KMS-11 (cell line): Measurements from ENCODE around the gene PLAAT3.
A peak's percentile ranks its signal among the peaks of the same experiment; 100 is the strongest.
"Not testable (repeated sequence)": the region's sequence is repeated elsewhere in the genome, so short reads cannot be mapped to it uniquely, and the experiment has no call there.

Experiments
- H2AFZ ChIP-seq: fragments of 200-600 bp; sonication (generic); 2 replicates; pipeline ENCODE4 v1.6.1; 2016; ENCODE audit warnings: antibody characterized with exemption, mixed run types, low read depth
- H3K27ac ChIP-seq: fragments of 200-600 bp; sonication (generic); 2 replicates; pipeline ENCODE4 v1.6.1; 2016; ENCODE audit warnings: mild to moderate bottlenecking, mixed run types
- H3K27me3 ChIP-seq: fragments of 200-600 bp; sonication (generic); 2 replicates; pipeline ENCODE4 v1.6.1; 2017; ENCODE audit warnings: mild to moderate bottlenecking, low read depth, mixed run types, moderate library complexity; ENCODE audit not compliant: insufficient read depth
- H3K36me3 ChIP-seq: fragments of 200-600 bp; sonication (generic); 2 replicates; pipeline ENCODE4 v1.6.1; 2017; ENCODE audit warnings: mild to moderate bottlenecking, mixed run types; ENCODE audit not compliant: insufficient read depth
- H3K4me1 ChIP-seq: fragments of 200-600 bp; sonication (generic); 2 replicates; pipeline ENCODE4 v1.6.1; 2016; ENCODE audit warnings: mild to moderate bottlenecking, low read depth, mixed run types; ENCODE audit not compliant: poor library complexity, severe bottlenecking
- H3K4me2 ChIP-seq: fragments of 200-600 bp; sonication (generic); 2 replicates; pipeline ENCODE4 v1.7.0; 2016; ENCODE audit warnings: mild to moderate bottlenecking, mixed run types
- H3K4me3 ChIP-seq: fragments of 200-600 bp; sonication (generic); IDR thresholded peaks from 2 replicates; pipeline ENCODE4 v1.6.1; 2017; ENCODE audit warnings: low read depth, low read length, mixed read lengths; ENCODE audit not compliant: insufficient read depth
- H3K79me2 ChIP-seq: fragments of 200-600 bp; sonication (generic); 2 replicates; pipeline ENCODE4 v1.6.1; 2016; ENCODE audit warnings: low read depth, mixed run types; ENCODE audit not compliant: insufficient read depth
- H3K9ac ChIP-seq: fragments of 200-600 bp; sonication (generic); 2 replicates; pipeline ENCODE4 v1.6.1; 2016; ENCODE audit warnings: mild to moderate bottlenecking, mixed run types
- H4K20me1 ChIP-seq: fragments of 200-600 bp; sonication (generic); 2 replicates; pipeline ENCODE4 v1.6.1; 2016; ENCODE audit warnings: mild to moderate bottlenecking, mixed run types; ENCODE audit not compliant: insufficient read depth
- TF ChIP-seq, protein P1 (sequence below): fragments of 200-600 bp; sonication (generic); conservative IDR thresholded peaks from 2 replicates; pipeline ENCODE4 v1.6.1; 2017; ENCODE audit warnings: low read depth, mild to moderate bottlenecking, antibody characterized with exemption, low read length, moderate library complexity, mixed read lengths

The PLAAT3 gene

DNA sequence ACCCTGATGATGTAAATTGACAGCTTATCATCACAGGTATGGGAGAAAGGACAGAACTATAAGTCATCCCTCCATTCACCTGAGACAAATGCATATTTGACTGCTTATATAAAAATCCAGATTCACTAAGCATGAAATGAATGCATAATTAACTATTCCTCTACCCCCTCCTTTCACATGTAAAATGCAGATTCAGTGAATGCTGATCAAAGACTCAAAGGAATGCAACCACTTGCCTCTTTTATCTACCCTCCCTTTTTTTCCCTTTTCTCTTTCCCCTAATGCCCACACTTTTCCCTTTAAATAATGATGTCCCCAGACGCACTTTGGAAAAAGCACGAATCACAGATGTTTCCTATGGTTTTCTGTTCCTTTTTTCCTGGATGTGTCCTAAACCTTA lies 82.1 kb downstream of the PLAAT3 start:
- no peaks in the 10 kb centered on the region for H4K20me1 ChIP-seq
- TF ChIP-seq, protein P1, sequence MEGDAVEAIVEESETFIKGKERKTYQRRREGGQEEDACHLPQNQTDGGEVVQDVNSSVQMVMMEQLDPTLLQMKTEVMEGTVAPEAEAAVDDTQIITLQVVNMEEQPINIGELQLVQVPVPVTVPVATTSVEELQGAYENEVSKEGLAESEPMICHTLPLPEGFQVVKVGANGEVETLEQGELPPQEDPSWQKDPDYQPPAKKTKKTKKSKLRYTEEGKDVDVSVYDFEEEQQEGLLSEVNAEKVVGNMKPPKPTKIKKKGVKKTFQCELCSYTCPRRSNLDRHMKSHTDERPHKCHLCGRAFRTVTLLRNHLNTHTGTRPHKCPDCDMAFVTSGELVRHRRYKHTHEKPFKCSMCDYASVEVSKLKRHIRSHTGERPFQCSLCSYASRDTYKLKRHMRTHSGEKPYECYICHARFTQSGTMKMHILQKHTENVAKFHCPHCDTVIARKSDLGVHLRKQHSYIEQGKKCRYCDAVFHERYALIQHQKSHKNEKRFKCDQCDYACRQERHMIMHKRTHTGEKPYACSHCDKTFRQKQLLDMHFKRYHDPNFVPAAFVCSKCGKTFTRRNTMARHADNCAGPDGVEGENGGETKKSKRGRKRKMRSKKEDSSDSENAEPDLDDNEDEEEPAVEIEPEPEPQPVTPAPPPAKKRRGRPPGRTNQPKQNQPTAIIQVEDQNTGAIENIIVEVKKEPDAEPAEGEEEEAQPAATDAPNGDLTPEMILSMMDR: no peak
- no peak overlapping the region for H3K4me3 ChIP-seq
- H3K4me2 ChIP-seq: peak overlapping the region; percentile 90
- H3K36me3 ChIP-seq: no peaks in the 10 kb centered on the region
- peaks cover 74% of the 10 kb centered on the region for H3K4me1 ChIP-seq
- H3K79me2 ChIP-seq: no peaks in the 10 kb centered on the region
- H3K27me3 ChIP-seq: no peaks in the 10 kb centered on the region
- H3K27ac ChIP-seq: no peak overlapping the region; the same call in 1 of the 2 replicates
- H3K9ac ChIP-seq: no peak overlapping the region
- H2AFZ ChIP-seq: no peak overlapping the region

DNA sequence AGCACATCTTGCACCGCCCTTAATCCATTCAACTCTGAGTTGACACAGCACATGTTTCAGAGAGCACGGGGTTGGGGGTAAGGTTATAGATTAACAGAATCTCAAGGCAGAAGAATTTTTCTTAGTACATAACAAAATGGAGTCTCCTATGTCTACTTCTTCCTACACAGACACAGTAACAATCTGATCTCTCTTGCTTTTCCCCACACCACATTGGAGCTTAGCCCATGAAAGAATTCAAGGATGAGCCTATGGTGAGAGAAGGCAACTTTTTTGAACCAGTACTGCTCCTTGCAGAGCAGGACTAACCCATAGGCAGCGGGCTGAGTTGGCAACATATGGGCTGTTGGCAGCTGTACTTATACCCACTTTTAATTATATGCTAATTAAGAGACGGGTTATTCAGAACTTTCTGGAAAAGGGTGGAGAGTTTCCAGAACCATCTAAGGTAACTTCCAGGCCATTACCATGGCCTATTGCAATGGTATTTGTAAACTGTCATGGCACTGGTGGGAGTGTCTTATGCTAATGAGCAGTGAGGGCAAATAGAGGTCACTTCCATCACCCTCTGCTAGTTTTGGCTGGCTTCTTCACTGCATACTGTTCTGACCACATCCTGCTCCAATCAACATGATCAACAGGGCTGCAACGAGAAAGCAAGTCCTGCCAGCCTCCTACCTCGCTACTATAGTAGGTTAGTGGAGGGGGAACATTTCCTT lies 83.0 kb downstream of the PLAAT3 start:
- peaks cover 65% of the 10 kb centered on the region for H3K4me1 ChIP-seq
- H3K27me3 ChIP-seq, H3K9ac ChIP-seq: not testable (repeated sequence)

DNA sequence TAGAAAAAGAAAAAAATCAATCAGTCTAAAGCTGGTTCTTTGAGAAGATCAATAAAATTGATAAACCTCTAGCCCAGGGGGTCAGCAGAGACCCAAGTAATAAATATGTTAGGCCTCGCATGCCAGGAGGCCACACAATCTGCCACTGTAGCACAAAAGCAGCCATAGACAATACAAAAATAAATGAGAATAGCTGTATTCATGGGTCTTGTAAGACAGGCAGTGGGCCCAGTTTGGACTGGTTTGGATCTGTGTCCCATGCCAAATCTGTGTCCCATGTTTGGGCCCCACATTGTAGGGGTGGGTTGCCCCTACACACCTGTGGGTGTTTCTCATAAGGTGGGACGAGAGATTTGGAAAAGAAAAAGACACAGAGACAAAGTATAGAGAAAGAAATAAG lies 84.2 kb downstream of the PLAAT3 start:
- Histone ChIP-seq H3K27ac (no peak overlapping the region), H4K20me1 (no peaks in the 10 kb centered on the region), H3K4me2 (no peak overlapping the region), H2AFZ (no peak overlapping the region), H3K4me1 (peaks cover 53% of the 10 kb centered on the region), H3K9ac (no peak overlapping the region), H3K27me3 (no peaks in the 10 kb centered on the region), H3K79me2 (no peaks in the 10 kb centered on the region), H3K4me3 (no peak overlapping the region), H3K36me3 (no peaks in the 10 kb centered on the region)
- TF ChIP-seq, protein P1: no peak

More for the DNA sequence above, 83.0 kb downstream of the PLAAT3 start:
- Histone ChIP-seq H3K27ac (peak overlapping the region; percentile 20; the same call in 1 of the 2 replicates), H3K4me2 (peak overlapping the region; percentile 90)
- H4K20me1 ChIP-seq, H3K4me3 ChIP-seq, H3K36me3 ChIP-seq, H2AFZ ChIP-seq, H3K79me2 ChIP-seq: not testable (repeated sequence)

DNA sequence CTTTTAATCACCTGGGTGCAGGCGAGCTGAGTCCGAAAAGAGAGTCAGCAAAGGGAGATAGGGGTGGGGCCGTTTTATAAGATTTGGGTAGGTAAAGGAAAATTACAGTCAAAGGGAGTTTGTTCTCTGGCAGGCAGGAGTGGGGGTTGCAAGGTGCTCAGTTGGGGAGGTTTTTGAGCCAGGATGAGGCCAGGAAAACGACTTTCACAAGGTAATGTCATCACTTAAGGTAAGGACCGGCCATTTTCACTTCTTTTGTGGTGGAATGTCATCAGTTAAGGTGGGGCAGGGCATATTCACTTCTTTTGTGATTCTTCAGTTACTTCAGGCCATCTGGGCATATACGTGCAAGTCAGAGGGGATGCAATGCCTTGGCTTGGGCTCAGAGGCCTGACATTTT lies 84.9 kb downstream of the PLAAT3 start:
- not testable (repeated sequence) for H3K4me3 ChIP-seq, H3K27me3 ChIP-seq, H4K20me1 ChIP-seq, H3K4me2 ChIP-seq, H3K27ac ChIP-seq, H3K79me2 ChIP-seq, H3K9ac ChIP-seq, H2AFZ ChIP-seq, H3K36me3 ChIP-seq
- H3K4me1 ChIP-seq: peaks cover 46% of the 10 kb centered on the region

DNA sequence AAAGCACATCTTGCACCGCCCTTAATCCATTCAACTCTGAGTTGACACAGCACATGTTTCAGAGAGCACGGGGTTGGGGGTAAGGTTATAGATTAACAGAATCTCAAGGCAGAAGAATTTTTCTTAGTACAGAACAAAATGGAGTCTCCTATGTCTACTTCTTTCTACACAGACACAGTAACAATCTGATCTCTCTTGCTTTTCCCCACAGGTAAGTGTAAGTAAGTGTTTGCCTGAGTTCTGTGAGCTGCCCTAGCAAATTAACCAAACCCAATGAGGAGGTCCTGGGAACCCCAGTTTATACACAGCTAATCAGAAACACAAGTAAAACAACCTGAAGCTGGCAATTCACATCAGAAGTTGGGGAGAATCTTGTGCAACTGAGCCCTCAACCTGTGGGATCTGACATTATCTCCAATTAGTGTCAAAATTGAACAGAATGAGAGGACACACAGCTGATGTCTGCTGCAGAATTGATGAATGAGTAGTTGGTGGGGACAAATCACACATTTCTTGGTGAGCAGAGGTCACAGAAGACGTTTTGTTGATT lies 85.4 kb downstream of the PLAAT3 start:
- not testable (repeated sequence) for H3K4me3 ChIP-seq, H3K27ac ChIP-seq, H2AFZ ChIP-seq, H3K4me2 ChIP-seq, H3K79me2 ChIP-seq, H3K9ac ChIP-seq, H3K36me3 ChIP-seq, H3K27me3 ChIP-seq, H4K20me1 ChIP-seq
- H3K4me1 ChIP-seq: peaks cover 40% of the 10 kb centered on the region

DNA sequence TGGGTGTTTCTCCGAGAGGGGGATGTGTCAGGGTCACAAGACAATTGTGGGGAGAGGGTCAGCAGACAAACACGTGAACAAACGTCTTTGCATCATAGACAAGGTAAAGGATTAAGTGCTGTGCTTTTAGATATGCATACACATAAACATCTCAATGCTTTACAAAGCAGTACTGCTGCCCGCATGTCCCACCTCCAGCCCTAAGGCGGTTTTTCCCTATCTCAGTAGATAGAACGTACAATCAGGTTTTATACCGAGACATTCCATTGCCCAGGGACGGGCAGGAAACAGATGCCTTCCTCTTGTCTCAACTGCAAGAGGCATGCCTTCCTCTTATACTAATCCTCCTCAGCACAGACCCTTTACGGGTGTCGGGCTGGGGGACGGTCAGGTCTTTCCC lies 86.1 kb downstream of the PLAAT3 start:
- H3K27me3 ChIP-seq, H3K9ac ChIP-seq, H3K27ac ChIP-seq, H4K20me1 ChIP-seq, H3K79me2 ChIP-seq, H3K4me3 ChIP-seq, H3K4me2 ChIP-seq, H3K36me3 ChIP-seq, H2AFZ ChIP-seq: not testable (repeated sequence)
- peaks cover 34% of the 10 kb centered on the region for H3K4me1 ChIP-seq
